Neural cell (in vitro differentiated cells): ENCODE results near the gene STARD7. TPM values are rescaled to one million over a fixed set of nuclear protein-coding genes. Genes with fewer than 3 reads are reported as not detected.

ENCODE experiments used
- H2AFZ ChIP-seq: fragments of 200-600, 300-800 bp; sonication (generic), shearing (Covaris generic); 2 replicates; pipeline ENCODE4 v1.6.0; 2014; ENCODE audit warnings: low read depth, mild to moderate bottlenecking, antibody characterized with exemption, low read length, moderate library complexity
- H3F3A ChIP-seq: fragments of 200-600 bp; shearing (Covaris generic); 2 replicates; pipeline ENCODE4 v1.6.1; 2016; ENCODE audit warnings: mild to moderate bottlenecking, moderate library complexity, mixed read lengths, antibody characterized with exemption, low read length; ENCODE audit not compliant: insufficient read depth, poor library complexity, severe bottlenecking
- H3K27ac ChIP-seq: fragments of 200-600, 300-800 bp; sonication (generic), shearing (Covaris generic); 2 replicates; pipeline ENCODE4 v1.5.1; 2014; ENCODE audit warnings: mild to moderate bottlenecking, low read length, moderate library complexity
- H3K27me3 ChIP-seq: fragments of 300-800, 200-600 bp; sonication (generic), shearing (Covaris generic); 2 replicates; pipeline ENCODE4 v1.6.0; 2014; ENCODE audit warnings: mild to moderate bottlenecking, low read depth, low read length, moderate library complexity; ENCODE audit not compliant: insufficient read depth
- H3K36me3 ChIP-seq: fragments of 300-800, 200-600 bp; sonication (generic), shearing (Covaris generic); 2 replicates; pipeline ENCODE4 v1.5.1; 2014; ENCODE audit warnings: mild to moderate bottlenecking, antibody characterized with exemption, low read length, moderate library complexity; ENCODE audit not compliant: insufficient read depth
- H3K4me2 ChIP-seq: fragments of 300-800, 200-600 bp; sonication (generic), shearing (Covaris generic); 2 replicates; pipeline ENCODE4 v1.6.0; 2014; ENCODE audit warnings: mild to moderate bottlenecking, low read length
- H3K4me3 ChIP-seq: fragments of 300-800, 200-600 bp; sonication (generic), shearing (Covaris generic); 2 replicates; pipeline ENCODE4 v1.5.1; 2014; ENCODE audit warnings: mild to moderate bottlenecking, low read length, moderate library complexity
- H3K79me2 ChIP-seq: fragments of 200-600 bp; shearing (Covaris generic); replicated peaks from 2 replicates; pipeline ENCODE4 v1.6.0; 2014; ENCODE audit warnings: mild to moderate bottlenecking, low read length, moderate library complexity; ENCODE audit not compliant: insufficient read depth
- H3K9ac ChIP-seq: fragments of 300-800, 200-600 bp; sonication (generic), shearing (Covaris generic); 2 replicates; pipeline ENCODE4 v1.6.1; 2016; ENCODE audit warnings: mild to moderate bottlenecking, low read length, mixed read lengths
- H3K9me2 ChIP-seq: fragments of 200-600 bp; shearing (Covaris generic); 2 replicates; pipeline ENCODE4 v1.6.1; 2016; ENCODE audit warnings: mild to moderate bottlenecking, low read length, mixed read lengths; ENCODE audit not compliant: insufficient read depth
- H3K9me3 ChIP-seq: fragments of 200-600, 300-800 bp; sonication (generic), shearing (Covaris generic); 2 replicates; pipeline ENCODE4 v1.6.1; 2016; ENCODE audit warnings: mild to moderate bottlenecking, mixed run types, low read length, moderate library complexity, mixed read lengths
- H4K20me1 ChIP-seq: fragments of 200-600 bp; shearing (Covaris generic); 2 replicates; pipeline ENCODE4 v1.6.1; 2016; ENCODE audit warnings: mild to moderate bottlenecking, mixed run types; ENCODE audit not compliant: insufficient read depth
- CTCF ChIP-seq: fragments of 450-650 bp; IDR thresholded peaks from 2 replicates; pipeline ENCODE4 v1.5.1; 2014; ENCODE audit warnings: antibody characterized with exemption, mild to moderate bottlenecking, moderate library complexity; ENCODE audit not compliant: poor library complexity, severe bottlenecking
- EP300 ChIP-seq: fragments of 450-650 bp; conservative IDR thresholded peaks from 2 replicates; pipeline ENCODE4 v1.6.1; 2014; ENCODE audit warnings: antibody characterized with exemption, mild to moderate bottlenecking, moderate library complexity; ENCODE audit not compliant: poor library complexity, severe bottlenecking
- EZH2 ChIP-seq: fragments of 200-600, 300-800 bp; shearing (Covaris generic), sonication (generic); IDR thresholded peaks from 2 replicates; pipeline ENCODE4 v1.6.1; 2014; ENCODE audit warnings: antibody characterized with exemption, low read length, borderline replicate concordance, mild to moderate bottlenecking; ENCODE audit not compliant: insufficient read depth, poor library complexity, severe bottlenecking
- MXI1 ChIP-seq: fragments of 450-650 bp; conservative IDR thresholded peaks from 2 replicates; pipeline ENCODE4 v1.6.1; 2014; ENCODE audit warnings: antibody characterized with exemption, mild to moderate bottlenecking; ENCODE audit not compliant: poor library complexity, severe bottlenecking
- POLR2AphosphoS5 ChIP-seq: IDR thresholded peaks from 2 replicates; pipeline ENCODE4 v1.6.1; 2012
- RAD21 ChIP-seq: fragments of 450-650 bp; conservative IDR thresholded peaks from 2 replicates; pipeline ENCODE4 v1.6.1; 2014; ENCODE audit warnings: antibody characterized with exemption, mild to moderate bottlenecking, moderate library complexity
- REST ChIP-seq: IDR thresholded peaks from 2 replicates; pipeline ENCODE4 v1.6.1; 2012; ENCODE audit warnings: borderline replicate concordance
- SMC3 ChIP-seq: fragments of 450-650 bp; conservative IDR thresholded peaks from 2 replicates; pipeline ENCODE4 v1.6.1; 2014; ENCODE audit warnings: antibody characterized with exemption, mild to moderate bottlenecking, moderate library complexity; ENCODE audit not compliant: poor library complexity
- TAF1 ChIP-seq: IDR thresholded peaks from 2 replicates; pipeline ENCODE4 v1.6.1; 2012; ENCODE audit warnings: low read depth
- polyA plus RNA-seq: library from polyadenylated mRNA; depleted of rRNA; stranded (reverse); fragments of >200 nt; gene quantifications from 2 replicates; pipeline ENCODE4 v1.2.3, GENCODE V29; 2014

The STARD7 gene
- polyA plus RNA-seq, 1 donor from 2014 or later, result 155 TPM

GRCh38 chr2:96197546-96198255, 10.9 kb downstream of the STARD7 start:
- Histone ChIP-seq H3K4me3 (no peak overlapping the region), H3K9me2 (no peaks in the 10 kb centered on the region), H3K27me3 (no peaks in the 10 kb centered on the region), H3K9me3 (no peaks in the 10 kb centered on the region), H4K20me1 (no peaks in the 10 kb centered on the region), H3K4me2 (no peak overlapping the region), H3F3A (no peaks in the 10 kb centered on the region), H3K79me2 (peaks cover 47% of the 10 kb centered on the region), H3K9ac (no peak overlapping the region), H3K27ac (no peak overlapping the region), H2AFZ (no peak overlapping the region), H3K36me3 (peaks cover 4% of the 10 kb centered on the region)
- TF ChIP-seq RAD21, result no peak

GRCh38 chr2:96195410-96196066, 13.1 kb downstream of the STARD7 start:
- H3K27me3 ChIP-seq, result no peaks in the 10 kb centered on the region
- no peak overlapping the region for H3K9ac ChIP-seq
- TF ChIP-seq SMC3 (no peak), RAD21 (no peak), CTCF (no peak), EP300 (no peak), POLR2AphosphoS5 (no peak), REST (no peak), TAF1 (no peak), EZH2 (no peak), MXI1 (no peak)
- H3K9me2 ChIP-seq, result no peaks in the 10 kb centered on the region
- no peak overlapping the region for H3K4me2 ChIP-seq
- H4K20me1 ChIP-seq, result no peaks in the 10 kb centered on the region
- H3K27ac ChIP-seq, result no peak overlapping the region
- H3K36me3 ChIP-seq, result peaks cover 8% of the 10 kb centered on the region
- H2AFZ ChIP-seq, result no peak overlapping the region
- H3F3A ChIP-seq, result no peaks in the 10 kb centered on the region
- H3K9me3 ChIP-seq, result no peaks in the 10 kb centered on the region
- no peak overlapping the region for H3K4me3 ChIP-seq
- H3K79me2 ChIP-seq, result peaks cover 26% of the 10 kb centered on the region
